GM18858 (cell line): ENCODE data around the gene CTIF.
"Not testable (repeated sequence)": the region's sequence is repeated elsewhere in the genome, so short reads cannot be mapped to it uniquely, and the experiment has no call there.

Experiments used
- ATAC-seq: cut with Tn5 transposase; IDR thresholded peaks from one replicate; pipeline ENCODE4 v1.9.1; 2021; ENCODE audit not compliant: unreplicated experiment

Gene CTIF

GRCh38 chr18:48638896-48639771 lies 100.3 kb downstream of the CTIF start:
- no peak for ATAC-seq

GRCh38 chr18:48639772-48640432 lies 101.1 kb downstream of the CTIF start:
- no peak for ATAC-seq

- ATAC-seq, result no peak
Measured at GRCh38 chr18:48640566-48641270, 101.9 kb downstream of the CTIF start.

- no peak for ATAC-seq
Measured at GRCh38 chr18:48641981-48642380, 103.2 kb downstream of the CTIF start.

GRCh38 chr18:48642503-48642902 lies 103.7 kb downstream of the CTIF start:
- no peak for ATAC-seq

- no peak for ATAC-seq
Measured at GRCh38 chr18:48643262-48643661, 104.4 kb downstream of the CTIF start.

- no peak for ATAC-seq
Measured at GRCh38 chr18:48644029-48644428, 105.2 kb downstream of the CTIF start.

GRCh38 chr18:48645427-48646002 lies 106.7 kb downstream of the CTIF start:
- ATAC-seq, result no peak

- no peak for ATAC-seq
Measured at GRCh38 chr18:48646976-48647375, 108.1 kb downstream of the CTIF start.

- ATAC-seq, result no peak
Measured at GRCh38 chr18:48649231-48649630, 110.4 kb downstream of the CTIF start.

- not testable (repeated sequence) for ATAC-seq
Measured at GRCh38 chr18:48654591-48654990, 115.8 kb downstream of the CTIF start.

GRCh38 chr18:48655508-48655907 lies 116.7 kb downstream of the CTIF start:
- no peak for ATAC-seq

GRCh38 chr18:48656176-48656575 lies 117.3 kb downstream of the CTIF start:
- no peak for ATAC-seq

GRCh38 chr18:48656582-48656981 lies 117.8 kb downstream of the CTIF start:
- ATAC-seq, result no peak

- ATAC-seq, result no peak
Measured at GRCh38 chr18:48657447-48658120, 118.8 kb downstream of the CTIF start.

GRCh38 chr18:48658721-48659120 lies 119.9 kb downstream of the CTIF start:
- ATAC-seq, result no peak

- no peak for ATAC-seq
Measured at GRCh38 chr18:48659188-48660009, 120.6 kb downstream of the CTIF start.

- no peak for ATAC-seq
Measured at GRCh38 chr18:48660346-48661228, 121.8 kb downstream of the CTIF start.

GRCh38 chr18:48661421-48661820 lies 122.6 kb downstream of the CTIF start:
- no peak for ATAC-seq
